Testis (tissue), 3 donors: ENCODE results near the gene VPS37C. TPM values are rescaled to one million over a fixed set of nuclear protein-coding genes. Genes with fewer than 3 reads are reported as not detected.

Experiments used
- DNase-seq: peaks from one replicate; pipeline ENCODE4 v3.0.0-alpha.2; 2019
- H3K27ac ChIP-seq, 2 donors: fragments of 200-600 bp; sonication (generic); one replicate each; pipeline ENCODE4 v1.5.1; 2019
- H3K27me3 ChIP-seq: fragments of 200-600 bp; sonication (generic); one replicate; pipeline ENCODE4 v1.5.1; 2019
- H3K36me3 ChIP-seq: fragments of 200-600 bp; sonication (generic); one replicate; pipeline ENCODE4 v1.5.1; 2017; ENCODE audit warnings: low read depth; ENCODE audit errors: missing control alignments
- H3K4me1 ChIP-seq: fragments of 200-600 bp; sonication (generic); one replicate; pipeline ENCODE4 v1.5.1; 2019
- H3K4me3 ChIP-seq, 2 donors: fragments of 200-600 bp; sonication (generic); one replicate each; pipeline ENCODE4 v1.5.1; 2017 to 2019
- H3K9me3 ChIP-seq: fragments of 200-600 bp; sonication (generic); one replicate; pipeline ENCODE4 v1.5.1; 2017
- POLR2A ChIP-seq: fragments of 450-650 bp; IDR thresholded peaks from one replicate; pipeline ENCODE4 v1.6.1; 2017; ENCODE audit warnings: antibody characterized with exemption, mild to moderate bottlenecking, moderate library complexity
- whole genome bisulfite sequencing, 2 donors: methylation state at CpG; one replicate each; pipeline ENCODE4 v1.1.5; 2018; 5-methylcytosine and 5-hydroxymethylcytosine counted together
- intact Hi-C: fragments of 100-400 bp; cut with DNase I; formaldehyde crosslinking; loops from one replicate; pipeline ENCODE4 v1.15.1; 2023; ENCODE audit warnings: low total_unique reads
- polyA plus RNA-seq: library from polyadenylated mRNA; stranded (reverse); fragments of 350-450 nt; fragmentation: Illumina TruSeq; extraction: RNeasy Lipid Tissue Mini Kit (QIAGEN cat#74804); gene quantifications from one replicate; pipeline ENCODE4 v1.2.3, GENCODE V29; 2014; ENCODE audit warnings: low read depth, low replicate concordance; ENCODE audit not compliant: insufficient read depth
- total RNA-seq, 2 donors: library from RNA; depleted of rRNA; stranded (reverse); fragments of >200 nt; gene quantifications; one replicate each; pipeline ENCODE4 v1.2.3, GENCODE V29; 2016
- TF ChIP-seq, protein P1 (sequence below), 3 experiments: fragments of 450-650 bp in 2 of 3; fragments of 200-600 bp in 1 of 3; sonication (generic) in 1 of 3; IDR thresholded peaks; one replicate each; pipeline ENCODE4 v1.5.1; 2016 to 2019; ENCODE audit warnings: antibody characterized with exemption in 3 of 3, mild to moderate bottlenecking in 2 of 3, moderate library complexity in 1 of 3

Gene VPS37C
- total and polyA plus RNA-seq, 3 donors from 2014 or later = 29.1 to 36.9 (median 31.0) TPM

DNA sequence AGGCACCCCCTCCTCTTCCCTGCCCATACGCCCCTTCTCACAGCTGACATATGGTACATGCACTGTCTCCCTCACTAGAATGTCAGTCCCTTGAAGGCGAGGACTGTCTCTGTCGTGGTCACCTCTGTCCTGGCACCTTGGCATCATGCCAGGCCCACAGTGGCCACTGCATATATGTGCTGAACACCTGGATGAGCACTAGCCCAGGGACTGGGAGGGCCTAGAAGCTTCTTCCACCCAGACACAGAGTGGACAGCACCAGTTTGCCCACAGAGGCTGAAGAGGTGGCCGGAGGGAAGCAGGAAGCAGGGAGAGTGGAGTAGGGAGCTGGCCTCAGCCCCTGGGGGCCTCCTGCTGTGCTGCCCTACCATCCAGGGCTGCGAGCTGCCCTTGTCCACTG lies 28.6 kb downstream of the VPS37C start:
- Histone ChIP-seq H3K9me3 (no peaks in the 10 kb centered on the region), H3K27me3 (no peaks in the 10 kb centered on the region), H3K27ac (no peak overlapping the region), H3K4me3 (no peak overlapping the region), H3K4me1 (peaks cover 12% of the 10 kb centered on the region), H3K36me3 (no peaks in the 10 kb centered on the region)
- no peak for TF ChIP-seq POLR2A
- TF ChIP-seq, protein P1, sequence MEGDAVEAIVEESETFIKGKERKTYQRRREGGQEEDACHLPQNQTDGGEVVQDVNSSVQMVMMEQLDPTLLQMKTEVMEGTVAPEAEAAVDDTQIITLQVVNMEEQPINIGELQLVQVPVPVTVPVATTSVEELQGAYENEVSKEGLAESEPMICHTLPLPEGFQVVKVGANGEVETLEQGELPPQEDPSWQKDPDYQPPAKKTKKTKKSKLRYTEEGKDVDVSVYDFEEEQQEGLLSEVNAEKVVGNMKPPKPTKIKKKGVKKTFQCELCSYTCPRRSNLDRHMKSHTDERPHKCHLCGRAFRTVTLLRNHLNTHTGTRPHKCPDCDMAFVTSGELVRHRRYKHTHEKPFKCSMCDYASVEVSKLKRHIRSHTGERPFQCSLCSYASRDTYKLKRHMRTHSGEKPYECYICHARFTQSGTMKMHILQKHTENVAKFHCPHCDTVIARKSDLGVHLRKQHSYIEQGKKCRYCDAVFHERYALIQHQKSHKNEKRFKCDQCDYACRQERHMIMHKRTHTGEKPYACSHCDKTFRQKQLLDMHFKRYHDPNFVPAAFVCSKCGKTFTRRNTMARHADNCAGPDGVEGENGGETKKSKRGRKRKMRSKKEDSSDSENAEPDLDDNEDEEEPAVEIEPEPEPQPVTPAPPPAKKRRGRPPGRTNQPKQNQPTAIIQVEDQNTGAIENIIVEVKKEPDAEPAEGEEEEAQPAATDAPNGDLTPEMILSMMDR (IDR thresholded peaks at IDR 0.05) = no peak
- DNase-seq = no peak
- 80 to 90% methylated on average over 5 of the region's 5 CpGs for WGBS, 2 donors
- intact Hi-C loops = no loop called here

DNA sequence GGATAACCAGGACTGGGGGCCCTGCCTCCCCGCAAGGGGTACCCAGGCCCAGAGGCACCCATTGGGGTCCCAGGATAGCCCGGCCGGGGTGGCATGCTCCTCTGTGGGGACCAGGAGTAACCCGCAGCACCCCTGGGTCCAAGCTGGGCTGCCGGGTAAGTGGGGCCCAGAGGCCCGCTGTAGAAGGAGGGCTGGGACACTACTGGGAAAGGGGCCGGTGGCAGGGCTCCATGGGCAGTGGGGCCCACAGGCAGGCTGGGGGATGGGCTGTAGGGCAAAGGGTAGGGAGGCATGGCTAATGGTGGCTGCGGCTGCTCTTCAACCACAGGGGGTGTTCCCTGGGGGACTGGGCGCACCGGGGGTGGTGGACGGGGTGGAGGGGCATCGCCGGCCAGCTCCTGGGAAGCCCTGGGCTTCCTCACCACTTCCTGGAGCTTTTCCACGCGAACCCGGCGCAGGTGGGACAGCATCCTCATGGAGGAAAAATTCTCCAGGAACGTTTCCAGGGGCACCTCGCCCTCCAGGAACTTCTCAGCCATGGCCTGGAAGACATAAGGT lies 29.1 kb downstream of the VPS37C start:
- Histone ChIP-seq H3K27me3 (no peaks in the 10 kb centered on the region), H3K27ac (no peak overlapping the region), H3K36me3 (no peaks in the 10 kb centered on the region), H3K4me1 (peaks cover 12% of the 10 kb centered on the region), H3K4me3 (no peak overlapping the region), H3K9me3 (no peaks in the 10 kb centered on the region)
- WGBS, 2 donors = 90 to 94% methylated on average over 16 to 18 of the region's 19 CpGs
- no peak for DNase-seq
- TF ChIP-seq, protein P1 (IDR thresholded peaks at IDR 0.05) = no peak
- TF ChIP-seq POLR2A = no peak
- intact Hi-C loops = no loop called here

DNA sequence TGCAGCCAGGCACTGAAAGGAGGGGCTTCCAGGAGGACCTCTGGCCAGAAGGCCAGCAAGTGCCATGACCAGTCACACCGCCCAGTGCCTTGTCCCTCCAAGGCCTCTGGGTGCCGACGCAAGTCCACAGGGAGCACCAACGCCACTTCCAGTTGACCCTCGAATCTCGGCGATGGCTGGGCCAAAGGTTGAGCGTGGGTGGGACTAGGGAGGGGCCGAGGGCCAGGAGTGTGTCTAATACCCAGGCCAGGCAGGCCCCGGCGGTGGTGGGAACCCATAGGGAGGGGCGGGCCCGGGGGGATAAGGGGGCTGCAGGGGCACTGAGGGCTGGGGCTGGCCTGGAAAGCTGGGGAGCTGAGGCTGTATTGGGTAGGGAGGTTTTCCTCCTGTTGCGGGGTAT lies 29.6 kb downstream of the VPS37C start:
- Histone ChIP-seq H3K4me1 (peaks cover 14% of the 10 kb centered on the region), H3K36me3 (no peaks in the 10 kb centered on the region), H3K27me3 (no peaks in the 10 kb centered on the region), H3K27ac (no peak overlapping the region), H3K4me3 (no peak overlapping the region), H3K9me3 (no peaks in the 10 kb centered on the region)
- 85 to 93% methylated on average over 6 to 14 of the region's 14 CpGs for WGBS, 2 donors
- DNase-seq = no peak
- TF ChIP-seq, protein P1 (IDR thresholded peaks at IDR 0.05) = no peak
- TF ChIP-seq POLR2A = no peak
- intact Hi-C loops = no loop called here

DNA sequence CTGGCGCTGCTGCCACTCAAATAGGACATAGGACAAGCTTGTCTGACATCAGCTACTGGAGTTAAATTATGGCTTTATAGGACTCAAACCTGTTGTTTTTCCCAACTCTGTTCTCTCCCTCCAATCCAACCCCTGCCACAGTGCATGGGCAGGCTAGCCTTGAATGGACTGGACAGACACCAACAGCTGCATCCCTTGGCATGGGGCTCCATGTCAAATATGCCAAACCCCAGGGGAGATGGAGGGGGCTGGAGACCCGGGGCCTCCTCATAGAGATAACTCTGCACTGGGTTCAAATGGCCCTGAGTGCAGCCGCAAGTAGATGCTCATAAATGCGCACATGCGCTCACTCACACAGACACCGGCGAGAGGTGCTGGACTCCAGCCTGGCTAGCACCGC lies 30.0 kb downstream of the VPS37C start:
- H3K36me3 ChIP-seq = no peaks in the 10 kb centered on the region
- H3K27me3 ChIP-seq = no peaks in the 10 kb centered on the region
- TF ChIP-seq, protein P1 (IDR thresholded peaks at IDR 0.05) = no peak
- DNase-seq = no peak
- H3K27ac ChIP-seq = no peak overlapping the region
- no peak overlapping the region for H3K4me3 ChIP-seq
- peaks cover 18% of the 10 kb centered on the region for H3K4me1 ChIP-seq
- intact Hi-C loops = no loop called here
- no peaks in the 10 kb centered on the region for H3K9me3 ChIP-seq
- 90 to 100% methylated on average over 6 to 8 of the region's 8 CpGs for whole genome bisulfite sequencing, 2 donors
